GM23338 (cell line): Measurements from ENCODE around the gene TIMM13. TPM values are rescaled to one million over a fixed set of nuclear protein-coding genes. Genes with fewer than 3 reads are reported as not detected.
"Not testable (repeated sequence)": the region's sequence is repeated elsewhere in the genome, so short reads cannot be mapped to it uniquely, and the experiment has no call there.

Experiments used
- ATAC-seq: fragments of 200-7000 bp; cut with Tn5 transposase; 3 replicates; pipeline ENCODE4 v1.9.1; 2020
- DNase-seq: peaks from one replicate; pipeline ENCODE4 v3.0.0-alpha.2; 2015; ENCODE audit warnings: low spot score
- H2AFZ ChIP-seq: fragments of 200-600 bp; sonication (generic); 2 replicates; pipeline ENCODE4 v1.8.0; 2016; ENCODE audit warnings: antibody characterized with exemption, mild to moderate bottlenecking, moderate library complexity
- H3F3A ChIP-seq: fragments of 200-600 bp; sonication (generic); replicated peaks from 2 replicates; pipeline ENCODE4 v1.8.0; 2017; ENCODE audit warnings: antibody characterized with exemption, mixed run types, low read depth
- H3K27ac ChIP-seq: fragments of 200-600 bp; sonication (generic); 2 replicates; pipeline ENCODE4 v1.6.1; 2016; ENCODE audit warnings: low read depth
- H3K27me3 ChIP-seq: fragments of 200-600 bp; sonication (generic); 2 replicates; pipeline ENCODE4 v1.8.0; 2016; ENCODE audit warnings: mild to moderate bottlenecking, mixed run types, moderate library complexity; ENCODE audit not compliant: insufficient read depth
- H3K36me3 ChIP-seq: fragments of 200-600 bp; sonication (generic); 2 replicates; pipeline ENCODE4 v1.8.0; 2016; ENCODE audit warnings: mild to moderate bottlenecking; ENCODE audit not compliant: insufficient read depth
- H3K4me1 ChIP-seq: fragments of 200-600 bp; sonication (generic); 2 replicates; pipeline ENCODE4 v1.8.0; 2016; ENCODE audit warnings: mild to moderate bottlenecking, moderate library complexity; ENCODE audit not compliant: insufficient read depth
- H3K4me2 ChIP-seq: fragments of 200-600 bp; sonication (generic); 2 replicates; pipeline ENCODE4 v1.7.1; 2017; ENCODE audit warnings: mixed run types
- H3K4me3 ChIP-seq: fragments of 200-600 bp; sonication (generic); 2 replicates; pipeline ENCODE4 v1.6.1; 2016; ENCODE audit warnings: mixed run types
- H3K79me2 ChIP-seq: fragments of 200-600 bp; sonication (generic); replicated peaks from 2 replicates; pipeline ENCODE4 v1.8.0; 2017; ENCODE audit warnings: mild to moderate bottlenecking; ENCODE audit not compliant: insufficient read depth
- H3K9me2 ChIP-seq: fragments of 200-600 bp; sonication (generic); 2 replicates; pipeline ENCODE4 v1.8.0; 2017; ENCODE audit not compliant: insufficient read depth
- H4K20me1 ChIP-seq: fragments of 200-600 bp; sonication (generic); replicated peaks from 2 replicates; pipeline ENCODE4 v1.8.0; 2017; ENCODE audit warnings: mild to moderate bottlenecking; ENCODE audit not compliant: insufficient read depth
- H3K27ac Mint-ChIP-seq: 2 replicates; pipeline ENCODE4 v1.8.0; 2020; ENCODE audit warnings: inconsistent platforms, mild to moderate bottlenecking, moderate library complexity, mixed read lengths
- H3K27me3 Mint-ChIP-seq: 3 replicates; pipeline ENCODE4 v1.8.0; 2022; ENCODE audit warnings: low read depth, mild to moderate bottlenecking, moderate library complexity, mixed read lengths, inconsistent platforms; ENCODE audit not compliant: insufficient read depth, poor library complexity
- H3K36me3 Mint-ChIP-seq: 3 replicates; pipeline ENCODE4 v1.8.0; 2021; ENCODE audit warnings: low read depth, mild to moderate bottlenecking, inconsistent platforms, moderate library complexity, mixed read lengths
- H3K4me1 Mint-ChIP-seq: 3 replicates; pipeline ENCODE4 v1.8.0; 2020; ENCODE audit warnings: mild to moderate bottlenecking, inconsistent platforms, mixed read lengths
- H3K4me3 Mint-ChIP-seq: 3 replicates; pipeline ENCODE4 v1.8.0; 2021; ENCODE audit warnings: moderate library complexity, mild to moderate bottlenecking, inconsistent platforms, mixed read lengths
- H3K9me3 Mint-ChIP-seq: 3 replicates; pipeline ENCODE4 v1.8.0; 2020; ENCODE audit warnings: moderate library complexity, mild to moderate bottlenecking, inconsistent platforms, mixed read lengths
- EZH2 ChIP-seq: fragments of 200-600 bp; sonication (generic); IDR thresholded peaks from one replicate; pipeline ENCODE4 v1.8.0; 2017; ENCODE audit warnings: antibody characterized with exemption, mild to moderate bottlenecking, low read depth; ENCODE audit not compliant: unreplicated experiment
- STAT1 ChIP-seq: IDR thresholded peaks from one replicate; pipeline ENCODE4 v1.6.1; 2016; ENCODE audit warnings: antibody characterized with exemption; ENCODE audit not compliant: unreplicated experiment
- ZNF114 ChIP-seq: fragments of 250-450 bp; sonication (Bioruptor Pico); IDR thresholded peaks from 2 replicates; pipeline ENCODE4 v1.5.0; 2020; ENCODE audit warnings: mild to moderate bottlenecking, moderate library complexity
- polyA plus RNA-seq: library from polyadenylated mRNA; unstranded; fragments of >200 nt; fragmentation: Nextera tagmentation; extraction: Ambion mirVana; gene quantifications from 2 replicates; pipeline ENCODE4 v1.2.1, GENCODE V29; 2016
- total RNA-seq: library from RNA; depleted of rRNA; stranded (reverse); fragments of >200 nt; shearing (Covaris generic); gene quantifications from 2 replicates; pipeline ENCODE4 v1.2.3, GENCODE V29; 2014
- TF ChIP-seq, protein P1 (sequence below): IDR thresholded peaks from one replicate; pipeline ENCODE4 v1.6.1; 2018; ENCODE audit warnings: antibody characterized with exemption; ENCODE audit not compliant: unreplicated experiment

The TIMM13 gene
- total and polyA plus RNA-seq, 2 experiments from 2014 or later = 140 to 347 TPM

- TF ChIP-seq, protein P1, sequence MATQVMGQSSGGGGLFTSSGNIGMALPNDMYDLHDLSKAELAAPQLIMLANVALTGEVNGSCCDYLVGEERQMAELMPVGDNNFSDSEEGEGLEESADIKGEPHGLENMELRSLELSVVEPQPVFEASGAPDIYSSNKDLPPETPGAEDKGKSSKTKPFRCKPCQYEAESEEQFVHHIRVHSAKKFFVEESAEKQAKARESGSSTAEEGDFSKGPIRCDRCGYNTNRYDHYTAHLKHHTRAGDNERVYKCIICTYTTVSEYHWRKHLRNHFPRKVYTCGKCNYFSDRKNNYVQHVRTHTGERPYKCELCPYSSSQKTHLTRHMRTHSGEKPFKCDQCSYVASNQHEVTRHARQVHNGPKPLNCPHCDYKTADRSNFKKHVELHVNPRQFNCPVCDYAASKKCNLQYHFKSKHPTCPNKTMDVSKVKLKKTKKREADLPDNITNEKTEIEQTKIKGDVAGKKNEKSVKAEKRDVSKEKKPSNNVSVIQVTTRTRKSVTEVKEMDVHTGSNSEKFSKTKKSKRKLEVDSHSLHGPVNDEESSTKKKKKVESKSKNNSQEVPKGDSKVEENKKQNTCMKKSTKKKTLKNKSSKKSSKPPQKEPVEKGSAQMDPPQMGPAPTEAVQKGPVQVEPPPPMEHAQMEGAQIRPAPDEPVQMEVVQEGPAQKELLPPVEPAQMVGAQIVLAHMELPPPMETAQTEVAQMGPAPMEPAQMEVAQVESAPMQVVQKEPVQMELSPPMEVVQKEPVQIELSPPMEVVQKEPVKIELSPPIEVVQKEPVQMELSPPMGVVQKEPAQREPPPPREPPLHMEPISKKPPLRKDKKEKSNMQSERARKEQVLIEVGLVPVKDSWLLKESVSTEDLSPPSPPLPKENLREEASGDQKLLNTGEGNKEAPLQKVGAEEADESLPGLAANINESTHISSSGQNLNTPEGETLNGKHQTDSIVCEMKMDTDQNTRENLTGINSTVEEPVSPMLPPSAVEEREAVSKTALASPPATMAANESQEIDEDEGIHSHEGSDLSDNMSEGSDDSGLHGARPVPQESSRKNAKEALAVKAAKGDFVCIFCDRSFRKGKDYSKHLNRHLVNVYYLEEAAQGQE = no peak
- no peak for TF ChIP-seq ZNF114 (CRISPR knock-in tag)
Measured at GRCh38 chr19:2468596-2468995, 41.2 kb upstream of the TIMM13 start (continued).

DNA sequence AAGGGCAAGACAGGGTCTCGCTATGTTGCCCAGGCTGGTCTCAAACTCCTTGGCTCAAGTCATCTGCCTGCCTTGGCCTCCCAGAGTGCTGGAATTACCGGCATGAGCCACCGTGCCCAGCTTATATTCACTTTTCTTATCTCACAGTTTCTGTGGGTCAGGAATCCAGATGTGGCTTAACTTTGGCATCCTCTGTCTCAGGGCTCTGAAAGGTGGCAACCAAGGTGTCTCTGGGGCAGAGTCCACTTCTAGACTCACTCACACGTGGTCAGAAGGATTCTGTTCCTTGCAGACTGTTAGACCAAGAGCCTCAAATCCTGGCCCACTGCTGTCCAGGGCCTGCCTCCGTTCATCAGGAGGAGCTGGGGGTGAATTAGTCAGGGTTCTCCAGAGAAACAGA, 37.0 kb upstream of the TIMM13 start:
- DNase-seq = no peak
- H3K27me3 Mint-ChIP-seq = peaks cover 14% of the 10 kb centered on the region
- no peaks in the 10 kb centered on the region for H3K79me2 ChIP-seq
- H3K27ac Mint-ChIP-seq = no peak overlapping the region
- no peaks in the 10 kb centered on the region for H3F3A ChIP-seq
- H3K4me2 ChIP-seq = no peak overlapping the region
- H4K20me1 ChIP-seq = no peaks in the 10 kb centered on the region
- H3K9me2 ChIP-seq = no peaks in the 10 kb centered on the region
- TF ChIP-seq STAT1 (no peak), EZH2 (no peak)
- no peak overlapping the region for H3K27ac ChIP-seq
- no peaks in the 10 kb centered on the region for H3K36me3 ChIP-seq
- H3K4me3 ChIP-seq = no peak overlapping the region
- no peak for ATAC-seq
- no peaks in the 10 kb centered on the region for H3K27me3 ChIP-seq
- peaks cover 9% of the 10 kb centered on the region for H3K4me1 Mint-ChIP-seq
- no peak overlapping the region for H2AFZ ChIP-seq
- peaks cover 5% of the 10 kb centered on the region; the same call in 1 of the 3 replicates for H3K9me3 Mint-ChIP-seq
- H3K4me1 ChIP-seq = 0 out of 2 replicates have a peak, but pooled peaks cover 2% of the 10 kb centered on the region
- no peaks in the 10 kb centered on the region; the same call in 2 of the 3 replicates for H3K36me3 Mint-ChIP-seq
- H3K4me3 Mint-ChIP-seq = no peak overlapping the region

DNA sequence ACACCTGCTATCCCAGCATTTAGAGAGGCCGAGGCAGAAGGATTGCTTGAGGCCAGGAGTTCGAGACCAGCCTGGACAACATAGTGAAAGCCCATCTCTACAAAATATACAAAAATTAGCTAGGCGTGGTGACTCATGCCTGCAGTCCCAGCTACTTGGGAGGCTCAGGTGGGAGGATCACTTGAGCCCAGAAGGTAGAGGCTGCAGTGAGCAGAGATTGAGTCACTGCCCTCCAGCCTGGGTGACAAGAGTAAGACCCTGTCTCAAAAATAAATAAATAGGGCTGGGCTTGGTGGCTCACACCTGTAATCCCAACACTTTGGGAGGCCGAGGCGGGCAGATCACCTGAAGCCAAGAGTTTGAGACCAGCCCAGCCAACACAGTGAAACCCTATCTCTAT, 36.3 kb upstream of the TIMM13 start:
- H3K36me3 ChIP-seq, H3K9me3 Mint-ChIP-seq, H3K27me3 ChIP-seq, H3K4me1 Mint-ChIP-seq, H3K4me1 ChIP-seq, H3K9me2 ChIP-seq, H3K27ac ChIP-seq, H3K4me3 ChIP-seq, DNase-seq, H4K20me1 ChIP-seq, ATAC-seq, H3K79me2 ChIP-seq, H3F3A ChIP-seq, H3K4me2 ChIP-seq, H3K36me3 Mint-ChIP-seq: not testable (repeated sequence)
- Mint-ChIP-seq H3K27me3 (peaks cover 13% of the 10 kb centered on the region), H3K27ac (0 out of 2 replicates have a peak overlapping the region, but pooled peaks have one; percentile 19), H3K4me3 (peak overlapping the region; percentile 27; the same call in 1 of the 3 replicates)
- peak overlapping the region; percentile 92; the same call in 1 of the 2 replicates for H2AFZ ChIP-seq
